CD1c-positive myeloid dendritic cell (primary cell): ENCODE results near the gene PLAC1.

ENCODE experiments used
- DNase-seq: peaks from one replicate; pipeline ENCODE4 v3.0.0-alpha.2; 2016; ENCODE audit errors: extremely low spot score

PLAC1 gene

GRCh38 chrX:134631426-134632346 is 26.6 kb downstream of the PLAC1 start:
- no peak for DNase-seq

- DNase-seq: no peak
Observed at GRCh38 chrX:134628663-134629062, 29.6 kb downstream of the PLAC1 start.

GRCh38 chrX:134626434-134626833 is 31.8 kb downstream of the PLAC1 start:
- DNase-seq: no peak

- DNase-seq: no peak
Observed at GRCh38 chrX:134625315-134625718, 33.0 kb downstream of the PLAC1 start.

GRCh38 chrX:134624046-134624430 is 34.2 kb downstream of the PLAC1 start:
- no peak for DNase-seq

- DNase-seq: no peak
Observed at GRCh38 chrX:134623293-134624045, 34.8 kb downstream of the PLAC1 start.

GRCh38 chrX:134622813-134623185 is 35.5 kb downstream of the PLAC1 start:
- DNase-seq: no peak

GRCh38 chrX:134622056-134622812 is 36.0 kb downstream of the PLAC1 start:
- peak; percentile 16 for DNase-seq

- no peak for DNase-seq
Observed at GRCh38 chrX:134619838-134620237, 38.4 kb downstream of the PLAC1 start.

- DNase-seq: no peak
Observed at GRCh38 chrX:134613396-134613795, 44.9 kb downstream of the PLAC1 start.

- no peak for DNase-seq
Observed at GRCh38 chrX:134608153-134608552, 50.1 kb downstream of the PLAC1 start.

- DNase-seq: no peak
Observed at GRCh38 chrX:134607523-134607922, 50.7 kb downstream of the PLAC1 start.

GRCh38 chrX:134604701-134605311 is 53.5 kb downstream of the PLAC1 start:
- no peak for DNase-seq

GRCh38 chrX:134603806-134604700 is 54.2 kb downstream of the PLAC1 start:
- no peak for DNase-seq

GRCh38 chrX:134602410-134602809 is 55.9 kb downstream of the PLAC1 start:
- DNase-seq: no peak

GRCh38 chrX:134601240-134601765 is 57.0 kb downstream of the PLAC1 start:
- DNase-seq: no peak

GRCh38 chrX:134600714-134601113 is 57.6 kb downstream of the PLAC1 start:
- DNase-seq: peak; percentile 15

- DNase-seq: peak; percentile 72
Observed at GRCh38 chrX:134599184-134599914, 58.9 kb downstream of the PLAC1 start.

GRCh38 chrX:134592303-134592702 is 66.0 kb downstream of the PLAC1 start:
- no peak for DNase-seq

- DNase-seq: no peak
Observed at GRCh38 chrX:134591502-134591901, 66.8 kb downstream of the PLAC1 start.
